B cell (primary cell): ENCODE results near the gene SYNPO.

Experiments used
- CTCF ChIP-seq: fragments of 200-600 bp; IDR thresholded peaks from one replicate; pipeline ENCODE4 v1.8.0; 2022; ENCODE audit warnings: antibody characterized with exemption, mild to moderate bottlenecking
- EZH2 ChIP-seq: IDR thresholded peaks from 2 replicates; pipeline ENCODE4 v1.6.1; 2012; ENCODE audit warnings: borderline replicate concordance, low read depth, mild to moderate bottlenecking, moderate library complexity, low read length; ENCODE audit not compliant: insufficient read depth, poor library complexity, severe bottlenecking

DNA sequence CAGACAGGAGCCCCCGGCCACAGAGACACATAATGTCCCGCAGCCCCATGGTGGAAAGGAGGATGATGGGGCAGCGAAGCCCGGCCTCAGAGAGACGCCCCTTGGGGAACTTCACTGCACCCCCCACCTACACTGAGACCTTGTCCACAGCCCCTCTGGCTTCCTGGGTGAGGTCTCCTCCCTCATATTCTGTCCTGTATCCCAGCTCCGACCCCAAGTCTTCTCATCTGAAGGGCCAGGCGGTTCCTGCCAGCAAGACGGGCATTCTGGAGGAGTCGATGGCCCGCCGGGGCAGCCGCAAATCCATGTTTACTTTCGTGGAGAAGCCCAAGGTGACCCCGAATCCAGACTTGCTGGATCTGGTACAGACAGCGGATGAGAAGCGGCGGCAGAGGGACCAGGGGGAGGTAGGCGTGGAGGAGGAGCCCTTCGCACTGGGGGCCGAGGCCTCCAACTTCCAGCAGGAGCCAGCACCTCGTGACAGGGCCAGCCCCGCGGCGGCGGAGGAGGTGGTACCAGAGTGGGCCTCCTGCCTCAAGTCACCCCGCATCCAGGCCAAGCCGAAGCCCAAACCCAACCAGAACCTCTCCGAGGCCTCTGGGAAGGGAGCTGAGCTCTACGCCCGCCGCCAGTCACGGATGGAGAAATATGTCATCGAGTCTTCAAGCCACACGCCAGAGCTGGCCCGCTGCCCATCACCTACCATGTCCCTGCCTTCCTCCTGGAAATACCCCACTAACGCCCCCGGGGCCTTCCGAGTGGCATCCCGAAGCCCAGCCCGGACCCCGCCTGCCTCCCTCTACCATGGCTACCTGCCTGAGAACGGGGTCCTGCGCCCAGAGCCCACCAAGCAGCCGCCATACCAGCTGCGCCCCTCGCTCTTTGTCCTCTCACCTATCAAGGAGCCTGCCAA lies 8.9 kb downstream of the SYNPO start:
- TF ChIP-seq EZH2 (no peak), CTCF (no peak)
